ENCODE results near the gene LSMEM2.

LSMEM2 gene

DNA sequence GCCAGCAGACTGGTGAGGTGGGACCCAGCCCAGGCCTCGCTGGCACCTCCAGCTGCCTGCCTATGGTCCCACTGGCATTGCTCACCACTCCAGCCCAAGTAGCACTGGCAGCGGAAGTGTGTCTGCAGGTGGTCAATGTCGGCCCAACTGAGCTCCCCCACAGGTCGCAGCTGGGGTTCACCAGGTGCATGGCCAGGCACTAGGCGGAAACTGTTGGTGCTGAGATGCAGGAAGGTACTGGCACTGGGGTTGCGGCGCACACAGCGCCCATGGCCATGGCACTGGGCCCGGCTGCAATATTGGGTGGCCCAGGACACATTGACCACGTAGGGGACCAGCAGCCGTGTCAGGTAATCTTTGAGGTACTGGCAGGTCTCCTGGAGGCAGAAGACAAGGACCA lies 39.3 kb downstream of the LSMEM2 start:
- TF ChIP-seq, protein P1, sequence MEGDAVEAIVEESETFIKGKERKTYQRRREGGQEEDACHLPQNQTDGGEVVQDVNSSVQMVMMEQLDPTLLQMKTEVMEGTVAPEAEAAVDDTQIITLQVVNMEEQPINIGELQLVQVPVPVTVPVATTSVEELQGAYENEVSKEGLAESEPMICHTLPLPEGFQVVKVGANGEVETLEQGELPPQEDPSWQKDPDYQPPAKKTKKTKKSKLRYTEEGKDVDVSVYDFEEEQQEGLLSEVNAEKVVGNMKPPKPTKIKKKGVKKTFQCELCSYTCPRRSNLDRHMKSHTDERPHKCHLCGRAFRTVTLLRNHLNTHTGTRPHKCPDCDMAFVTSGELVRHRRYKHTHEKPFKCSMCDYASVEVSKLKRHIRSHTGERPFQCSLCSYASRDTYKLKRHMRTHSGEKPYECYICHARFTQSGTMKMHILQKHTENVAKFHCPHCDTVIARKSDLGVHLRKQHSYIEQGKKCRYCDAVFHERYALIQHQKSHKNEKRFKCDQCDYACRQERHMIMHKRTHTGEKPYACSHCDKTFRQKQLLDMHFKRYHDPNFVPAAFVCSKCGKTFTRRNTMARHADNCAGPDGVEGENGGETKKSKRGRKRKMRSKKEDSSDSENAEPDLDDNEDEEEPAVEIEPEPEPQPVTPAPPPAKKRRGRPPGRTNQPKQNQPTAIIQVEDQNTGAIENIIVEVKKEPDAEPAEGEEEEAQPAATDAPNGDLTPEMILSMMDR (IDR thresholded peaks at IDR 0.05; ENCODE audit: low read depth, low read length): no peak
- Histone ChIP-seq H3K27ac (no peak overlapping the region), H3K4me3 (ENCODE audit: low read depth, low read length) (no peak overlapping the region), H3K27me3 (ENCODE audit: insufficient read depth, low read depth, severe bottlenecking) (no peaks in the 10 kb centered on the region), H3K9me3 (ENCODE audit: severe bottlenecking) (no peaks in the 10 kb centered on the region), H3K36me3 (peaks cover 37% of the 10 kb centered on the region)
- no peak for DNase-seq

DNA sequence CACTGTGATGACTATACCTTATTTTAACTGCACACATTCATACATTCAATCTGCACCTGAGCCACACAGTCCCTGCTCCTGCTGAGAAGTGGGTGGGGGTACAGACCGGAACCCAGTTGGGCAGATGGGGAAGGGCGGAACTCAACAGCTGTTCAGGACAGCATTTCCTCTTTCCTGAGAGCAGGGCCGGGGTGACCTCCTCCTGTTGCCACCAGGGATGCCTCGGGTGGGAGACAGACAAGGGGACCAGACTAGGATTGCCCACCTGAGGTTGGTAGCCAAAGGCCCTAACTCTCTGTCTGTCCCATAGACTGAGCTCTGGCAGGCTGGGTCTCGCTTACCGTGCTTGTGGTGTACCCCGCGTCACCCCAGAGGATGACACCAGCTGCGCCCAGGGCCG lies 39.7 kb downstream of the LSMEM2 start:
- Histone ChIP-seq H3K36me3 (peaks cover 40% of the 10 kb centered on the region), H3K4me3 (ENCODE audit: low read depth, low read length) (no peak overlapping the region), H3K27me3 (ENCODE audit: insufficient read depth, low read depth, severe bottlenecking) (no peaks in the 10 kb centered on the region), H3K27ac (no peak overlapping the region), H3K9me3 (ENCODE audit: severe bottlenecking) (no peaks in the 10 kb centered on the region)
- TF ChIP-seq, protein P1 (IDR thresholded peaks at IDR 0.05; ENCODE audit: low read depth, low read length): no peak
- no peak for DNase-seq

DNA sequence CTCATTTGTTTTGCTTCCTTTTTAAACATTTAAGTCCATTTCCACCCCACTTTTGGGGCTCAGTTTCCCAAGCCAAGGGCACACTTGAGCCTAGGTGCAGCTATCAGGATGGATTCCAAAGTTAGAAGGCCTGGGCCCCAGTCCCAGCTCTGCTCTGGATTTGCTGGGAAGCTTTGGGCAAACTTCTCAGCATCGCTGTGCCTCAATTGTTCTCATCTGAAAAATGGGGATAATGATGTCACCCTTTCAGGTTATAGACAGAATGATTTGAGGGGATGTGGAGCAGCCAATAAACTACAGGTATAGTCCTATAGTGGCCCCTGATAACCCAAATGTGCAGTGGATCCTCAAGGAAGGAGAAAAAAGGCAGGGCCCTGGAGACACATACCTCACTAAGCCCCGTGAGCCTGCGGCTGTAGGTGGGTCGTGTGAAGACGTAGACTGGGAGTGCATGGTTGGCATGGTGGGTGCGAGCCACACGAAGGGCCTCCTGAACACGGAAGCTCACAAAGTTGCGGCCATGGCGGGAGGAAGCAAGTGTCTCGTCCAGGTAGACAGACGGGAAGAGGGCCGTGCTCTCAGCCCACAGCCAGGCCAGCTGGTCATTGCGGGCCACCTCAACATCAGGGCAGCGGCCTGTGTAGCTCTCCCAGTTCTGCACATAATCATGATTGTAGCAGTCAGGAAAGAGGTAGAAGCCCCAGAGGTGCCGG lies 40.5 kb downstream of the LSMEM2 start:
- TF ChIP-seq, protein P1 (IDR thresholded peaks at IDR 0.05; ENCODE audit: low read depth, low read length): no peak
- no peak for DNase-seq
- Histone ChIP-seq H3K4me3 (ENCODE audit: low read depth, low read length) (no peak overlapping the region), H3K9me3 (ENCODE audit: severe bottlenecking) (no peaks in the 10 kb centered on the region), H3K27me3 (ENCODE audit: insufficient read depth, low read depth, severe bottlenecking) (no peaks in the 10 kb centered on the region), H3K27ac (no peak overlapping the region), H3K36me3 (peaks cover 41% of the 10 kb centered on the region)

GRCh38 chr3:50319894-50320625 lies 41.2 kb downstream of the LSMEM2 start:
- TF ChIP-seq, protein P1 (IDR thresholded peaks at IDR 0.05; ENCODE audit: low read depth, low read length): 0 out of 2 replicates have a peak, but pooled peaks have one; percentile 14
- no peak for DNase-seq
- Histone ChIP-seq H3K9me3 (ENCODE audit: severe bottlenecking) (no peaks in the 10 kb centered on the region), H3K27ac (peak overlapping the region; percentile 100), H3K4me3 (ENCODE audit: low read depth, low read length) (peak overlapping the region; percentile 74), H3K27me3 (ENCODE audit: insufficient read depth, low read depth, severe bottlenecking) (no peaks in the 10 kb centered on the region), H3K36me3 (peaks cover 48% of the 10 kb centered on the region)

GRCh38 chr3:50320853-50321335 lies 42.0 kb downstream of the LSMEM2 start:
- Histone ChIP-seq H3K4me3 (ENCODE audit: low read depth, low read length) (peak overlapping the region; percentile 74), H3K27ac (peak overlapping the region; percentile 100), H3K36me3 (peaks cover 48% of the 10 kb centered on the region), H3K27me3 (ENCODE audit: insufficient read depth, low read depth, severe bottlenecking) (no peaks in the 10 kb centered on the region), H3K9me3 (ENCODE audit: severe bottlenecking) (no peaks in the 10 kb centered on the region)
- peak; percentile 79 for DNase-seq
- TF ChIP-seq, protein P1 (IDR thresholded peaks at IDR 0.05; ENCODE audit: low read depth, low read length): no peak

All from WERI-Rb-1 (cell line).